HepG2 (cell line): ENCODE data around the gene CTRL. TPM values are rescaled to one million over a fixed set of nuclear protein-coding genes. Genes with fewer than 3 reads are reported as not detected.

Experiments used
- CBX5 ChIP-seq: sonication (generic); formaldehyde crosslinking; IDR thresholded peaks from 2 replicates; pipeline ENCODE4 v1.4.0; 2020; ENCODE audit warnings: missing genetic modification reagents, borderline replicate concordance
- CTCF ChIP-seq: sonication (generic); formaldehyde crosslinking; IDR thresholded peaks from 2 replicates; pipeline ENCODE4 v1.5.0; 2020; ENCODE audit warnings: mild to moderate bottlenecking, missing genetic modification reagents, moderate library complexity
- HMGA1 ChIP-seq: sonication (generic); formaldehyde crosslinking; conservative IDR thresholded peaks from 2 replicates; pipeline ENCODE4 v1.4.0; 2020; ENCODE audit warnings: missing genetic modification reagents
- MED13 ChIP-seq: sonication (generic); formaldehyde crosslinking; IDR thresholded peaks from 2 replicates; pipeline ENCODE4 v1.5.0; 2020; ENCODE audit warnings: missing genetic modification reagents
- MEF2D ChIP-seq: sonication (generic); formaldehyde crosslinking; IDR thresholded peaks from 2 replicates; pipeline ENCODE4 v1.5.1; 2020; ENCODE audit warnings: mild to moderate bottlenecking, missing genetic modification reagents
- MEIS1 ChIP-seq: sonication (generic); formaldehyde crosslinking; IDR thresholded peaks from 2 replicates; pipeline ENCODE4 v1.9.0; 2021; ENCODE audit warnings: mild to moderate bottlenecking, missing genetic modification reagents, moderate library complexity, borderline replicate concordance
- PITX1 ChIP-seq: sonication (generic); formaldehyde crosslinking; IDR thresholded peaks from 2 replicates; pipeline ENCODE4 v1.5.1; 2020; ENCODE audit warnings: mild to moderate bottlenecking, missing genetic modification reagents
- POLR2G ChIP-seq: fragments of 200-400 bp; formaldehyde crosslinking; IDR thresholded peaks from 2 replicates; pipeline ENCODE4 v1.6.1; 2018; ENCODE audit warnings: mild to moderate bottlenecking, low read depth, low read length, moderate library complexity
- PTBP1 ChIP-seq: fragments of 200-400 bp; formaldehyde crosslinking; IDR thresholded peaks from 2 replicates; pipeline ENCODE4 v1.6.1; 2018; ENCODE audit warnings: low read length, low read depth; ENCODE audit not compliant: poor library complexity, severe bottlenecking
- RAD21 ChIP-seq: fragments of 450-650 bp; formaldehyde crosslinking; IDR thresholded peaks from 2 replicates; pipeline ENCODE4 v1.5.0; 2020; ENCODE audit warnings: mild to moderate bottlenecking
- RFXANK ChIP-seq: IDR thresholded peaks from 2 replicates; pipeline ENCODE4 v1.6.1; 2016
- SMAD9 ChIP-seq: sonication (generic); formaldehyde crosslinking; IDR thresholded peaks from 2 replicates; pipeline ENCODE4 v1.5.1; 2020; ENCODE audit warnings: mild to moderate bottlenecking, missing genetic modification reagents
- ZBTB39 ChIP-seq: sonication (generic); formaldehyde crosslinking; IDR thresholded peaks from 2 replicates; pipeline ENCODE4 v1.5.0; 2020; ENCODE audit warnings: missing genetic modification reagents
- ZKSCAN5 ChIP-seq: sonication (generic); formaldehyde crosslinking; IDR thresholded peaks from 2 replicates; pipeline ENCODE4 v1.5.1; 2020; ENCODE audit warnings: mild to moderate bottlenecking, missing genetic modification reagents
- ZMAT5 ChIP-seq: sonication (generic); formaldehyde crosslinking; IDR thresholded peaks from 2 replicates; pipeline ENCODE4 v1.5.0; 2020; ENCODE audit warnings: mild to moderate bottlenecking, low read depth, missing genetic modification reagents, borderline replicate concordance
- ZNF230 ChIP-seq: sonication (generic); formaldehyde crosslinking; IDR thresholded peaks from 2 replicates; pipeline ENCODE4 v1.4.0; 2020; ENCODE audit warnings: mild to moderate bottlenecking, missing genetic modification reagents
- ZNF256 ChIP-seq: sonication (generic); formaldehyde crosslinking; conservative IDR thresholded peaks from 2 replicates; pipeline ENCODE4 v1.4.0; 2020; ENCODE audit warnings: missing genetic modification reagents
- ZNF296 ChIP-seq: sonication (generic); formaldehyde crosslinking; conservative IDR thresholded peaks from 2 replicates; pipeline ENCODE4 v1.5.0; 2020; ENCODE audit warnings: mild to moderate bottlenecking, missing genetic modification reagents
- ZNF33A ChIP-seq: sonication (generic); formaldehyde crosslinking; IDR thresholded peaks from 2 replicates; pipeline ENCODE4 v1.5.1; 2020; ENCODE audit warnings: missing genetic modification reagents, mild to moderate bottlenecking, moderate library complexity, borderline replicate concordance
- ZNF354B ChIP-seq: sonication (generic); formaldehyde crosslinking; IDR thresholded peaks from 2 replicates; pipeline ENCODE4 v1.8.0; 2022; ENCODE audit warnings: mild to moderate bottlenecking, missing genetic modification reagents
- ZSCAN30 ChIP-seq: sonication (generic); formaldehyde crosslinking; IDR thresholded peaks from 2 replicates; pipeline ENCODE4 v1.5.0; 2020; ENCODE audit warnings: mild to moderate bottlenecking, missing genetic modification reagents
- polyA plus RNA-seq, 8 experiments: library from polyadenylated mRNA; depleted of rRNA in 3 of 8; stranded (reverse) in 7 of 8; unstranded in 1 of 8; fragments of >200 nt; fragmentation: Illumina TruSeq in 4 of 8; extraction: Trizol in 4 of 8; gene quantifications; 2 replicates each; pipeline versions ENCODE4 v1.2.1 to v1.2.3, GENCODE V29; 2011 to 2016; ENCODE audit warnings: low read depth in 4 of 8, missing spikeins in 1 of 8, mixed read lengths in 1 of 8; ENCODE audit not compliant: insufficient read depth in 1 of 8
- total RNA-seq, 5 experiments: library from RNA; depleted of rRNA; stranded (reverse); fragments of >200 nt; fragmentation: Illumina TruSeq; extraction: Trizol; gene quantifications; 2 replicates each; pipeline ENCODE4 v1.2.3, GENCODE V29; 2016; ENCODE audit warnings: low read depth in 1 of 5
- TF ChIP-seq, protein P1 (sequence below): fragments of 450-650 bp; IDR thresholded peaks from 2 replicates; pipeline ENCODE4 v1.6.1; 2017
- TF ChIP-seq, protein P2 (sequence below): sonication (generic); formaldehyde crosslinking; IDR thresholded peaks from 2 replicates; pipeline ENCODE4 v1.5.1; 2020; ENCODE audit warnings: missing genetic modification reagents, mild to moderate bottlenecking, borderline replicate concordance

CTRL gene
- total and polyA plus RNA-seq, 2 of the 13 experiments (the other 11 are each of a cell fraction or from before 2014, with no cell fraction given) = 1.9 to 2.7 TPM

DNA sequence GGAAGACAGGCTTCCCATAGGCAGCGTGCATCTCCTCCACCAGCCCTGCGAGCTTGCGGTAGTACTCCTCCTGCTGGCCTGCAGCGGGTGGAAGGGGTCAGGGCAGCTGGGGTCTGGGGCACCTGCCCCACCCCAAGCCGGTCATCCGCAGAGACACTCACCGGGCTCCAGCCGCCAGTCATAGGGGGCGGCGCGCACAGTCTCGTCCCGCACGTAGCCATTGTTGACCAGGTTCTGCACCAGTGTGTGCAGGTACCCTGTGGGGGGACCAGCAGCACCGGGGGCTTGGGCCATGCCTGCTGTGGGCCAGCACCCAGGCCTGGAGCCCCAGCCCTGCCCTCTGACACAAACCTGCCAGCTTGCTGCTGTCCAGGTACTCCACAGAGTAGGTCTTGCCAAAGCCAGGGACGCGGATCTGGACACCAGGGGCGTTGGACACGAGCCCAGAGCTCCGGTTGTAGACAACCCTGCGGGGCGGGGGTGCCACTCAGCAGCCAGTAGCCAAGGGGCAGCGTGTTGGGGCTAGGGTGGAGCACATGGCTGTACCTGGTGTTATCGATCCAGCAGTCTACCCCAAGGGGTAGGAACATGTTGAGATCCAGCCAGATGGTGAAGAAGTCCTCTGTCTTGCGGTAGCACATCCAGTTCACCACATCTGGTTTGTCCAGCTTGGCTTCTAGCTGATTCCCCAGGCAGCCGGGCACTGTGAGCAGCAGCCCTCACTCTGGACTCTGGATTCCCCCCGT lies 11.0 kb upstream of the CTRL start (continued):
- TF ChIP-seq ZNF33A (CRISPR knock-in tag) = no peak
- TF ChIP-seq RFXANK (CRISPR knock-in tag) = no peak
- TF ChIP-seq ZNF256 (CRISPR knock-in tag) = no peak
- TF ChIP-seq PITX1 (CRISPR knock-in tag) = no peak
- TF ChIP-seq PTBP1 = no peak
- no peak for TF ChIP-seq ZSCAN30 (CRISPR knock-in tag)
- TF ChIP-seq ZNF354B (CRISPR knock-in tag) = no peak
- 0 out of 2 replicates have a peak, but pooled peaks have one; percentile 38 for TF ChIP-seq ZNF230 (CRISPR knock-in tag)
- 0 out of 2 replicates have a peak, but pooled peaks have one; percentile 22 for TF ChIP-seq ZBTB39
- TF ChIP-seq CTCF (CRISPR knock-in tag) = no peak
- TF ChIP-seq CBX5 (CRISPR knock-in tag) = 0 out of 2 replicates have a peak, but pooled peaks have one; percentile 12
- TF ChIP-seq ZNF296 (CRISPR knock-in tag) = peak; percentile 35; the same call in 1 of the 2 replicates
- TF ChIP-seq POLR2G = 0 out of 2 replicates have a peak, but pooled peaks have one; percentile 15
- TF ChIP-seq, protein P1, sequence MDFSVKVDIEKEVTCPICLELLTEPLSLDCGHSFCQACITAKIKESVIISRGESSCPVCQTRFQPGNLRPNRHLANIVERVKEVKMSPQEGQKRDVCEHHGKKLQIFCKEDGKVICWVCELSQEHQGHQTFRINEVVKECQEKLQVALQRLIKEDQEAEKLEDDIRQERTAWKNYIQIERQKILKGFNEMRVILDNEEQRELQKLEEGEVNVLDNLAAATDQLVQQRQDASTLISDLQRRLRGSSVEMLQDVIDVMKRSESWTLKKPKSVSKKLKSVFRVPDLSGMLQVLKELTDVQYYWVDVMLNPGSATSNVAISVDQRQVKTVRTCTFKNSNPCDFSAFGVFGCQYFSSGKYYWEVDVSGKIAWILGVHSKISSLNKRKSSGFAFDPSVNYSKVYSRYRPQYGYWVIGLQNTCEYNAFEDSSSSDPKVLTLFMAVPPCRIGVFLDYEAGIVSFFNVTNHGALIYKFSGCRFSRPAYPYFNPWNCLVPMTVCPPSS = no peak
- TF ChIP-seq ZMAT5 (CRISPR knock-in tag) = no peak
- TF ChIP-seq SMAD9 (CRISPR knock-in tag) = no peak
- TF ChIP-seq MEIS1 = no peak
- TF ChIP-seq MEF2D (CRISPR knock-in tag) = 0 out of 2 replicates have a peak, but pooled peaks have one; percentile 10
- TF ChIP-seq, protein P2, sequence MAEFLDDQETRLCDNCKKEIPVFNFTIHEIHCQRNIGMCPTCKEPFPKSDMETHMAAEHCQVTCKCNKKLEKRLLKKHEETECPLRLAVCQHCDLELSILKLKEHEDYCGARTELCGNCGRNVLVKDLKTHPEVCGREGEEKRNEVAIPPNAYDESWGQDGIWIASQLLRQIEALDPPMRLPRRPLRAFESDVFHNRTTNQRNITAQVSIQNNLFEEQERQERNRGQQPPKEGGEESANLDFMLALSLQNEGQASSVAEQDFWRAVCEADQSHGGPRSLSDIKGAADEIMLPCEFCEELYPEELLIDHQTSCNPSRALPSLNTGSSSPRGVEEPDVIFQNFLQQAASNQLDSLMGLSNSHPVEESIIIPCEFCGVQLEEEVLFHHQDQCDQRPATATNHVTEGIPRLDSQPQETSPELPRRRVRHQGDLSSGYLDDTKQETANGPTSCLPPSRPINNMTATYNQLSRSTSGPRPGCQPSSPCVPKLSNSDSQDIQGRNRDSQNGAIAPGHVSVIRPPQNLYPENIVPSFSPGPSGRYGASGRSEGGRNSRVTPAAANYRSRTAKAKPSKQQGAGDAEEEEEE (CRISPR knock-in tag) = no peak
- no peak for TF ChIP-seq HMGA1
- TF ChIP-seq MED13 (CRISPR knock-in tag) = no peak
- no peak; the same call in 1 of the 2 replicates for TF ChIP-seq RAD21 (CRISPR knock-in tag)
- 0 out of 2 replicates have a peak, but pooled peaks have one; percentile 47 for TF ChIP-seq ZKSCAN5
